ENCODE data around the gene FSTL4. TPM values are rescaled to one million over a fixed set of nuclear protein-coding genes. Genes with fewer than 3 reads are reported as not detected.

Gene FSTL4
- total RNA-seq, 1 donor from 2014 or later, result 11.3 TPM

DNA sequence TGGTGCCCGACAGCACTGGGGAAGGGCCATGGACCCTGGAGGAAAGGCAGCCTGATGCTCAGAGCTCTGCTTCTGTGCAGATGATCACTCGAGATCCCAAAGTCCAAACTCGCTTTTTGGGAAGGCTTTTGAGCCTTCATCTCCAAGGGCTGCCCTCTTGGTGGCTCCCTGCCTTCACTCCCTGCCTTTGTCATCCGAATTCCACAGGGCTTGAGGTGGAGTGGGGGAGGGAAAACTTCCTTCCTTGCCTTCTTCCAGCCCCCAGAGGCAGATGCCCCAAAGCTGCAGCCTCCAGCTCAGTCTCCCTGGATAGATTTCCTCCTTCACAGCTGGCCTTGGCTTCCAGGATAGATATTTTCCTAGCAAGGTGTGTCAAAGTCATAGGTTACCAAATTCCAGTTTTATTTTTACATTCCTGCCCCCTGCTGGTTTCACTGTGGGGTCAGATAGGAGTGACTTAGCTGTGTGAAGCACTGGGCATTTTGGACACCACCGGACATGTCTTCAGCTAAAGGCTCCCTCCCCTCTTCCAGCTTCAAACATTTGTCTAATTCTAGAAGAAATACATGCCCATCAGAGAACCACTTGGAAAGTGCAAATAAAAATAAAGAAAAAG is 292.3 kb downstream of the FSTL4 start:
- H3K27me3 Mint-ChIP-seq, result no peaks in the 10 kb centered on the region
- TF ChIP-seq, protein P1, sequence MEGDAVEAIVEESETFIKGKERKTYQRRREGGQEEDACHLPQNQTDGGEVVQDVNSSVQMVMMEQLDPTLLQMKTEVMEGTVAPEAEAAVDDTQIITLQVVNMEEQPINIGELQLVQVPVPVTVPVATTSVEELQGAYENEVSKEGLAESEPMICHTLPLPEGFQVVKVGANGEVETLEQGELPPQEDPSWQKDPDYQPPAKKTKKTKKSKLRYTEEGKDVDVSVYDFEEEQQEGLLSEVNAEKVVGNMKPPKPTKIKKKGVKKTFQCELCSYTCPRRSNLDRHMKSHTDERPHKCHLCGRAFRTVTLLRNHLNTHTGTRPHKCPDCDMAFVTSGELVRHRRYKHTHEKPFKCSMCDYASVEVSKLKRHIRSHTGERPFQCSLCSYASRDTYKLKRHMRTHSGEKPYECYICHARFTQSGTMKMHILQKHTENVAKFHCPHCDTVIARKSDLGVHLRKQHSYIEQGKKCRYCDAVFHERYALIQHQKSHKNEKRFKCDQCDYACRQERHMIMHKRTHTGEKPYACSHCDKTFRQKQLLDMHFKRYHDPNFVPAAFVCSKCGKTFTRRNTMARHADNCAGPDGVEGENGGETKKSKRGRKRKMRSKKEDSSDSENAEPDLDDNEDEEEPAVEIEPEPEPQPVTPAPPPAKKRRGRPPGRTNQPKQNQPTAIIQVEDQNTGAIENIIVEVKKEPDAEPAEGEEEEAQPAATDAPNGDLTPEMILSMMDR (conservative IDR thresholded peaks at IDR 0.05), result peak; percentile 16
- no peak for DNase-seq (ENCODE audit: extremely low spot score, unreplicated experiment)
- H3K36me3 Mint-ChIP-seq, result no peaks in the 10 kb centered on the region
- peaks cover 4% of the 10 kb centered on the region for H3K4me1 Mint-ChIP-seq (ENCODE audit: unreplicated experiment)
- no peak overlapping the region for H3K4me3 Mint-ChIP-seq
- H3K27ac Mint-ChIP-seq, result peak overlapping the region; percentile 34
- H3K9me3 Mint-ChIP-seq, result no peaks in the 10 kb centered on the region

DNA sequence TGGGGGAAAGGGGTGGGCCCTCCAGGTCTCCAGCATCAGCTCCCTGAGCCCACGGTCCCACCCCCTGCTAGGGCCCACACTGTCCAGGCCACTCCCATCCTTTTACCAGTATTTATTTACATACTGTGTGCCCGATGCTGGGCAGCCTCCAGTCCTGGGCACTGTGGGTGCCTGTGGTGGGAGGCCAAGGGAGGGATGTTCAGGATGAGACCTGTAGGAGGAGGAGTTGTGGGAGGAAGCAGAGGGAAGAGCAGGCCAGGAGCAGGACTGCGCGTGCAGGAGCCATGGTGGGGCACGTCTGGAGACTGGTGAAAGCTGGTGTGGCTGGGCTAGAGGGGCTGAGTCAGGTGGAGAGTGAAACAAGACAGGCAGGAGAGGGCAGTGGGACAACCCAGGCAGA is 293.1 kb downstream of the FSTL4 start:
- DNase-seq (ENCODE audit: extremely low spot score, unreplicated experiment), result no peak
- TF ChIP-seq, protein P1 (conservative IDR thresholded peaks at IDR 0.05), result no peak
- Mint-ChIP-seq H3K36me3 (no peaks in the 10 kb centered on the region), H3K9me3 (no peaks in the 10 kb centered on the region), H3K27me3 (no peaks in the 10 kb centered on the region), H3K27ac (no peak overlapping the region), H3K4me1 (ENCODE audit: unreplicated experiment) (peaks cover 4% of the 10 kb centered on the region), H3K4me3 (no peak overlapping the region)

DNA sequence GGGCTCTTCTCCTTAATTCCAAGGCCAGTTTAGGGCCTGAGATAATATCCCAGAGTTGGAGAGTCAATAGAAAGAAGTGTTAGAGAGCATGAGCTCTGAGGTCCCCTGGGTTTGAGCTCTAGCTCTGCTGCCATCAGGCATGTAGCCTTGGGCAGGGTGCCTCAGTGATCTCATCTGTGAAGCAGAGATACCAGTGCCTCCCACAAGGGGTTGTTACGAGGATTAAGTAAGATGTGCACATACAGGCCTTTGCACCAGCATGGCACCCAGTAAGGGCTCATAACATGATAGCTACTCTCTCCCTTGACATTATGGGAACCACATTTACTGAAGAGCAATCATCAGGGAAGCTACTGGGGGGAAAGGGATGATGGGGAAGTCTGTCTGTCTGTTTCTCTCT is 294.8 kb downstream of the FSTL4 start:
- Mint-ChIP-seq H3K27ac (no peak overlapping the region), H3K4me3 (no peak overlapping the region), H3K36me3 (no peaks in the 10 kb centered on the region), H3K9me3 (no peaks in the 10 kb centered on the region), H3K4me1 (ENCODE audit: unreplicated experiment) (no peaks in the 10 kb centered on the region), H3K27me3 (no peaks in the 10 kb centered on the region)
- TF ChIP-seq, protein P1 (conservative IDR thresholded peaks at IDR 0.05), result no peak
- no peak for DNase-seq (ENCODE audit: extremely low spot score, unreplicated experiment)

DNA sequence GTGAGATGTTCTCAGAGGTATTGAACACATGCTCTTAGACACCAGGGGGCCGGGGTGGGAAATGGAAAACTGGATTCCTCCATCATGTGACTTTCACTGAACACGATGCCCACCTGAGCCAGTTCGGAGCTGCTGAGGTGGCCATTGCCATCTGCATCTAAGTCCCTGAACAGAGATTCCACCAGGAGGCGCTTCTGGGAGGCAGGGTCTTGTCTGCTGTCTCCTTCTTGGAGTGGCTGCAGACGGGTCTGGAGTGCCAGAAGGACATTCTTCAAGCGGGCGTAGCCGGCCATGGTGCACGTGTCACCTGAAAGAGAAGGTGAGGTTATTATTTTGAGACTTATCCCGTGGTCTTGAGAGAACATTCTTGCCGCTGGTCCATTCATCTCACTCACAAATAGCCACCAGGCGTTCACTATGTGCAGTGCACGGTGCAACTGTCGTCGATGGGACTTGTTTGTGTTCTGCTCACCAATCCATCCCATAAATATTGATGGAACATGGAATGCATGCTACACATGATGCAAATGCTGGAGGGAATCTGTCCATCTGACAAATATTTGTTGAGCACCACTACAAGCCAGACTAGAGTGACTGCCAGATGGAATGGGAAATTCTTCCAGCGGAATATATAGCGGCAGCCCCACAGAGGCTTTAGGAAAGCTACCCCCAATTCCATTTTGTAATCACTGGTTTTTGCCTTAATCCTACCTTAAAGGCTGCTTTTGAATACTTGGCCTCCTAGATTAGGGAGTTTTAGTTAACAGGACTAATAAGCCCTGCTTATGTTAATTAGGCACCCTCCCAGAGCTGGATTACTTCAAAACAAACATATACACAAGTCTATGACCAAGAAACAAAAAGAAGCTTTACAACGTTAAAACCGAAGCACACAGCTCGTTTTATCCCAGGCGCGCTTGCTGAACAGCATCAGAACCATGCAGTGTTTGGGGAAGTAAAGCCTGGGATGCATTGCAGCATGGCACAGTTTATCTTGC is 295.7 kb downstream of the FSTL4 start:
- TF ChIP-seq, protein P1 (conservative IDR thresholded peaks at IDR 0.05), result peak; percentile 53
- no peaks in the 10 kb centered on the region for H3K9me3 Mint-ChIP-seq
- H3K27ac Mint-ChIP-seq, result no peak overlapping the region
- H3K27me3 Mint-ChIP-seq, result no peaks in the 10 kb centered on the region
- DNase-seq (ENCODE audit: extremely low spot score, unreplicated experiment), result no peak
- no peaks in the 10 kb centered on the region for H3K4me1 Mint-ChIP-seq (ENCODE audit: unreplicated experiment)
- no peaks in the 10 kb centered on the region for H3K36me3 Mint-ChIP-seq
- no peak overlapping the region for H3K4me3 Mint-ChIP-seq

DNA sequence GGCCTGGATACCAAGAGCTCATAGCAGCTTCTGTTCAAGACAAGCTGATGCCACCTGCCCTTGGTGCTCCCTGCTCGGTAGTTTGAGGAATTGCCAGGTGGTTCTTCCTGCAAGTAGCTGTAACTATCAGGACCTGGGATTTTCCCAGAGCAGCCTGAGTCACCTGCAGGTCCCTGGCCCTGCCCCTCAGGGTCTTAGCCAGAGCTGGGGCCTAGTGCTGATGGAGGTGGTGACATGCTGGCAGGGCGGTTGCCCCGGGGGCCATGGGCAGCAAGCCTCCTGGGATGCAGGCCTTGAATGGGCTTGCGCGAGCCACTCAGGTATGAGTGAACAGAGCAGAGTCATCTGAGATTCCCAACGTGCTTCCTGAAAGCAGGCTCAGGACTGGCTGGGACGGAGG is 298.3 kb downstream of the FSTL4 start:
- no peaks in the 10 kb centered on the region for H3K4me1 Mint-ChIP-seq (ENCODE audit: unreplicated experiment)
- no peaks in the 10 kb centered on the region for H3K27me3 Mint-ChIP-seq
- no peak overlapping the region for H3K4me3 Mint-ChIP-seq
- no peaks in the 10 kb centered on the region for H3K36me3 Mint-ChIP-seq
- TF ChIP-seq, protein P1 (conservative IDR thresholded peaks at IDR 0.05), result no peak
- no peak overlapping the region for H3K27ac Mint-ChIP-seq
- no peaks in the 10 kb centered on the region for H3K9me3 Mint-ChIP-seq
- DNase-seq (ENCODE audit: extremely low spot score, unreplicated experiment), result no peak

Data from type B pancreatic cell (in vitro differentiated cells).